Stimulated activated naive CD8-positive, alpha-beta T cell treated with anti-CD3 and anti-CD28 coated beads, Interleukin-15, Interleukin-2, amounts not matched to agents 100 ng/mL and 50 ng/mL, for 24 hours (primary cell): ENCODE measurements around the gene SLC22A17.
A peak's percentile ranks its signal among the peaks of the same experiment; 100 is the strongest.

Source experiments
- H3K27ac Mint-ChIP-seq: one replicate; pipeline ENCODE4 v1.8.0; 2021; ENCODE audit warnings: mild to moderate bottlenecking, mixed read lengths
- H3K27me3 Mint-ChIP-seq: one replicate; pipeline ENCODE4 v1.8.0; 2021; ENCODE audit warnings: mixed read lengths
- H3K36me3 Mint-ChIP-seq: one replicate; pipeline ENCODE4 v1.8.0; 2021; ENCODE audit warnings: low read depth, mixed read lengths
- H3K4me1 Mint-ChIP-seq: one replicate; pipeline ENCODE4 v1.8.0; 2021; ENCODE audit warnings: low read depth, mixed read lengths
- H3K4me3 Mint-ChIP-seq: one replicate; pipeline ENCODE4 v1.8.0; 2021; ENCODE audit warnings: mild to moderate bottlenecking, mixed read lengths
- H3K9me3 Mint-ChIP-seq: one replicate; pipeline ENCODE4 v1.8.0; 2021; ENCODE audit warnings: mixed read lengths

Gene SLC22A17

DNA sequence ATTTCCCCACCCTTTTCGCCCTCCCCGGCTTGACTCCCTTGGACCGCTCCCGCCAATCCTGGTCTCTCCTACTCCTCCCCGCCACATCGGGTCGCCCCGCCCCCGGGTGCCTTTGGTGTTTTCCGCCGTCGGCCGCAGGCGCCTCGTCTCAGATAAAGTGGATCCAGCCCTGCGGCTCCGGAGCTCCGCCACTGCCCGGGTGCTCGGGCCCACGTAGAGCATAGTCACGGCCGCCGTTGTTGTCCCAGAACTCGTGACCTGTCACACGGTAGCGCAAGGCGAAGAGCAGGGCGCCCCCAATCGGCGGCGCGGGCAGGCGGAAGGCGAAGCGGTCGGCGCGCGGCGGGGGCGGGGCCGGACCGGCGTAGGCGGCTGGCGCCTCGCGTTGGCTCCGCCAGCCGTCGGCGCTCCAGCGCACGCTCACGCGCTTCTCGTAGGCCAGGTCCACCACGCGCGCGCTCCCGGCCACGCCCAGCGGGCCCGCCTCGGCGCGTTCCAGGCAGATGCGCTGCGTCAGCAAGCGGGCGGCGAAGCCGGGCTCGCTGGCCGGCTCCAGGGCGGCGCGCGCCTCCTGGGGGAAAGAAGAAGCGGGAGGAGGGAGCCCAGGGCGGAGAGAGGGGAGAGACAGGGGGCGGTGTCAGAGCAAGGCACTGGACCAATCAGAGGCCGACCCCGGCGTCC lies 51.3 kb downstream of the SLC22A17 start:
- H3K4me3 Mint-ChIP-seq = peak overlapping the region; percentile 100
- H3K9me3 Mint-ChIP-seq = no peaks in the 10 kb centered on the region
- H3K4me1 Mint-ChIP-seq = peaks cover 28% of the 10 kb centered on the region
- H3K27ac Mint-ChIP-seq = peak overlapping the region; percentile 95
- H3K27me3 Mint-ChIP-seq = peaks cover 7% of the 10 kb centered on the region
- peaks cover 13% of the 10 kb centered on the region for H3K36me3 Mint-ChIP-seq

DNA sequence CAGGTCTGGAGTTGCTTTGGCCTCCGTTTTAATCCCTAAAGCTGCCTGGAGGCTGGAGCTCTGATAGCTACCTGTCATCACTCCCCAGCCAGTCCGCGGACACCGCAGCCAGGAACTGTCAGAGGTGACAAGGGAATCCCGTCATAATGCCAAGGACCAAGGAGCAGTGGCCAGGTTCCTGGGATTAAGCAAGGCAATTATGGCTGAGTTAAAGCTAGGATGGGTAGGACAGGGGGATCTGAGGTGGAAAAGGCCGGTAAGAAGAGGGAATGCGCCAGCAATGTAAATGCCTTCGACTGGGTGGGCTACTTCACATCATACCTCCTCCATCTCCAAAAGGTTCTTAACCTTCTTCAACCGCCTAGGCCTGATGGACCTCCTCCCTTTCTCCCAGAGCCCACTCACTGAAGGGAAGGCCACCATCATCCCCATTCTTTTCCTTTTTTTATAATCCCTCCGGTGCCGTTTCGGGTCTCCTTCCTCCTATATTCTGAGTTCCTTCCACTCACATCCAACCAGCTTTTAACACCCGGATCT lies 51.9 kb downstream of the SLC22A17 start:
- H3K9me3 Mint-ChIP-seq = no peaks in the 10 kb centered on the region
- peak overlapping the region; percentile 95 for H3K27ac Mint-ChIP-seq
- H3K4me3 Mint-ChIP-seq = peak overlapping the region; percentile 89
- peaks cover under 1% of the 10 kb centered on the region for H3K27me3 Mint-ChIP-seq
- peaks cover 13% of the 10 kb centered on the region for H3K36me3 Mint-ChIP-seq
- peaks cover 23% of the 10 kb centered on the region for H3K4me1 Mint-ChIP-seq

DNA sequence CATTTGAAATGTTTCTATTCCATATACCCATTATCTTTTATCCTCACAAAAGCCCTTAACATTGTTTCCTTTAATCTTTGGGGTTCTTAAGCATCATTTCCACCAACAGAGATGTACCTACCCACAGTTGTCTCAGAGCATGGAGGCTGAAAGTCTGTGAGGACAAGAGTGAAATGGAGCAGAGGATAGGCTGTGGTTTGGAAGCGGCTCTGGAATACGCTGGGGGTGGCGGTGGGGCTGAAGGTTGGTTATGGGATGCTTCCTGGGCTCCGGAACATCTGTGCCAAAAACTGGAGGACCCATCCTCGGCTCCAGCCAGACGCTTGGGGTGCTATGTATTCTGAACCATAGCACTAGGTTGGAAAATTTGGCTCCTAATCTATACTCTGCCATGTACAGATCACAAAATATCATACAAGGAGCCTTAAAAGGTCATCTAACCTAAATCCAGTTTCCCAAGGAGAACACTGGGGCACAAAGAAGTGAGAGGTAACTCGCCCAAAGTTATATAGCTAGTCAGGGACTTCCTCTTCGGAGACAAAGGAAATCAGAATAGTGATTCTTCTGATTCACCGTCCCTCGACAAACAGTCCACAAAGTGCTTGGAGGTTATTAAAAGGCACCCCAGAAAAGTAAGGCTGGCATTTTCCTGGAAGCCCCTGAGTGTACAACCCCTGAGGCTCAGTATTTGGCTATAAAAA lies 52.6 kb downstream of the SLC22A17 start:
- Mint-ChIP-seq H3K4me3 (peak overlapping the region; percentile 89), H3K27me3 (no peaks in the 10 kb centered on the region), H3K4me1 (peaks cover 27% of the 10 kb centered on the region), H3K27ac (peak overlapping the region; percentile 95), H3K36me3 (peaks cover 17% of the 10 kb centered on the region), H3K9me3 (no peaks in the 10 kb centered on the region)

DNA sequence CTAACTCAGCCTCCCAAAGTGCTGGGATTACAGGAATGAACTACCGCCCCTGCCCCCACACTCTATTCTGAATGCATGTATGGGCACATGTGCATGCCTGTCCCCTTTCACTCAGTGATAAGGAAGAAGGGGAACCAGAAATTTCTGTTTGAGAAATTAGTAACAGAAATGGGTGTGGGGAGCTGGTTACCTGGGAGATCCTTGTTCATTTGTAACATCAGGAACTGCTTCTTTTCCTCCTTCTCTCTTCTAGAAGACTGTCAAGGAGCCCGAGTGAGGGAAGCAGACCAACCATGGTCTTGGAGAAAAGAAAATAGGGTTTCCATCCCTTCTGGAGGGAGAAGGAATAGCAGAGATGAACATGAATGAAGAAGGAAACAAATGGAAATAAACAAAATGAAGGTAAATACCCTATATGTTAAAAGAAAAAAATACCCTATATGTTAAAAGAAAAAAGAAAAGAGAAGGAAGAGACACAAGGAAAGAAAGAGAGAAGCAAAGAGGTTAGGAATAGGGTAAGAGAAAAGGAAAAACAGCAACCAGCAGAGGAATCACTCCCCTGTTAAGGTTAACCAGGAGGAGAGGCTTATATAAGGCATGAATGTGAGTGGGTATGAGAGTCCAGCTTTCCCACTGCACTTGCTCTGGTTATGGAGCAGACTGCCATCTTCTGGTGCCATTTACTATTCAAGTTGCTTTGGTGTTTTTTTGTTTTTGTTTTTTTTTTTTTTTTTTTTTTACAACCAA lies 53.3 kb downstream of the SLC22A17 start:
- peak overlapping the region; percentile 89 for H3K4me3 Mint-ChIP-seq
- H3K27me3 Mint-ChIP-seq = no peaks in the 10 kb centered on the region
- no peak overlapping the region for H3K27ac Mint-ChIP-seq
- H3K9me3 Mint-ChIP-seq = no peaks in the 10 kb centered on the region
- peaks cover 18% of the 10 kb centered on the region for H3K36me3 Mint-ChIP-seq
- H3K4me1 Mint-ChIP-seq = peaks cover 33% of the 10 kb centered on the region

DNA sequence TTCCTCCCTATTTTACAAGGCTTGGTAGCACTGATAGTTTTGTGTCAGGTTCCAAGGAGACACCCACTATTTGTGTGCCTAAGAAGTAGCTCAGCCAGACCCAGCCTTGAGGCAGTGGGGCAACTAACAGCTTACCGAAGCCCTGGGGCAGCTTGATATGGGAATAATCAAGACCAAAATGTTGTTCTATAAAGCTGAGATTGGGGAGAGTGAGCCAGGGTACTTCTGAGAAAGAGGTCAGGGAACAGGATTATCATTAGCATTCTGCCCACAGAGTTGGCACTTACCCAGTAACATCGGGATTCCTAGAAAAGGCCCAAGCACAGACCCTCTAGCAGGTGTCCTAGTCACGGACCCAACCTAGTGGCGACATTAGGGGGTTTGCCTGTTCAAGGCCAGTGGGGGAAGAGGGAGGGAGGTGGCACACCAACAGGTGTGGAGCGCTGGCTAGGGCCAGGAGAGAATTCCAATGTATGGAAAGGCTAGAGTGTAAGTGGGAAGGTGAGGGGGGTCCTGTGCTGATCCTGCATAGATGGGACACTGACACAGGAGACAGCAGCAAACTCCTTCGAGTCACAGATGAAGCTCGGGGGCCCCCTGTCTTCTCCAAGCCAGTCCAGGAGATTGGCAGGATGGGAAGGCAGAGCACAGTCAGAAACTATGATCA lies 54.9 kb downstream of the SLC22A17 start:
- no peaks in the 10 kb centered on the region for H3K27me3 Mint-ChIP-seq
- no peaks in the 10 kb centered on the region for H3K9me3 Mint-ChIP-seq
- peaks cover 18% of the 10 kb centered on the region for H3K36me3 Mint-ChIP-seq
- H3K4me3 Mint-ChIP-seq = no peak overlapping the region
- H3K27ac Mint-ChIP-seq = peak overlapping the region; percentile 28
- H3K4me1 Mint-ChIP-seq = peaks cover 28% of the 10 kb centered on the region

DNA sequence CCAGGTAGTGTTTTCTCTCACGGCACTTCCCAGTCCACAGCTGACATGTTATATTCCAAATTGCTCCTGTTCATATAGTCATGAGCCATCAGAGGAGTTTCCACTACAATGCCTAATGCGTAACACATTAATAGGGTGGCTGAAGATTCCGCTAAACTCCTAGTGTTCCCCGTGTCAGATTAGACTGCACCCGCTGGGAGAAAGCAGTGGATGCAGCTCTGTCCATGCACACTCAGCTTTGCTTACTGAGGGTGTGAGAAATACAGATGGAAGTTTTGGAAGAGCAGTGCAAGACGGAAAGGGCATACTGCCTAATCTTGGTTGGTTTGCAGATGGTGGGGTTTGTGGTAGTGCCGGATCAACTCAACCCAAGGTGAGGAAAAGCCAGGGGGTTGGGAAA lies 55.6 kb downstream of the SLC22A17 start:
- Mint-ChIP-seq H3K4me3 (no peak overlapping the region), H3K9me3 (no peaks in the 10 kb centered on the region), H3K4me1 (peaks cover 25% of the 10 kb centered on the region), H3K36me3 (peaks cover 18% of the 10 kb centered on the region), H3K27ac (no peak overlapping the region), H3K27me3 (no peaks in the 10 kb centered on the region)
